GM19025 (cell line): ENCODE results near the gene KRT39.

ENCODE experiments used
- ATAC-seq: cut with Tn5 transposase; IDR thresholded peaks from one replicate; pipeline ENCODE4 v1.9.1; 2021; ENCODE audit warnings: mild to moderate bottlenecking, low read depth, moderate library complexity; ENCODE audit not compliant: unreplicated experiment

KRT39 gene

GRCh38 chr17:40981115-40981514 is 14.4 kb upstream of the KRT39 start:
- no peak for ATAC-seq

DNA sequence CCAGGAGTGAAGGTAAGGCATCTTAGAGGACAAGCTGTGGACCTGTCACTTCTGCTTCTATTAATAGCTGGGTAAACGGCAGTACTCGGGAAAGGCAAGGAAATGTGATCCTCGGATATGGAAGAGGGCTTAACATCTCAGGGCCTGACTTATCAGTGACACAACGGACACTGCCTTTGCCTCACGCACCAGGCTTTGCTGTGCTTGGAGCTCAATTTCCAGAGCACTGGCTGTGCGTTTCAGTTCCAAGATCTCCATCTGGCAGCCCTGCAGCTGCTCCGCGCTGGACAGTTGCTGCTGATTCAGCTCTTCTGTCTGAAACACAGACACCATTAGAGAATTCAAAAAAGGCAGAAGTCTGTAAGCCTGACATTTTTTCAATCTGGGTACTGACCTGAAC is 13.8 kb upstream of the KRT39 start:
- ATAC-seq, result no peak

DNA sequence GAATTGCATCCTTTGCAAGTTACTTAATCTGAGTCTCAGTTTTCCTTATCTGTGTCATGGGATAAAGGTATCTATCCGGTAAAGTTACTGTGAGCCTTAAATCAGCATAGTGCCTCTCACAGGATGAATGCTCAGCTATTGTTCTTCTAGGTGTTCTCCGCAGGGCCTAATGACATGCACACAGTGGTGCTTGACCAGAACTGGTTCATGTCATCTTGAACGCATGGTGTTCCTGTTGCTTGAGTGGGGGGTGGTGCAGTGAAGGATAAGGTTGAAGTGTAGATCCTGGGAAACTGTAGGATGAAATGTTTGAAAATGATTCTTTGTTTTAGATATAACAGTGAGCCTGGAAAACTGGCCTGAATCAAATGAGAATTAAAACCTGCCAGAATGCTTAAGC is 13.4 kb upstream of the KRT39 start:
- ATAC-seq, result no peak

GRCh38 chr17:40978575-40979151 is 11.9 kb upstream of the KRT39 start:
- ATAC-seq, result no peak

- ATAC-seq, result no peak
Measured at GRCh38 chr17:40975516-40975915, 8.8 kb upstream of the KRT39 start.

- ATAC-seq, result no peak
Measured at GRCh38 chr17:40974366-40974765, 7.6 kb upstream of the KRT39 start.

DNA sequence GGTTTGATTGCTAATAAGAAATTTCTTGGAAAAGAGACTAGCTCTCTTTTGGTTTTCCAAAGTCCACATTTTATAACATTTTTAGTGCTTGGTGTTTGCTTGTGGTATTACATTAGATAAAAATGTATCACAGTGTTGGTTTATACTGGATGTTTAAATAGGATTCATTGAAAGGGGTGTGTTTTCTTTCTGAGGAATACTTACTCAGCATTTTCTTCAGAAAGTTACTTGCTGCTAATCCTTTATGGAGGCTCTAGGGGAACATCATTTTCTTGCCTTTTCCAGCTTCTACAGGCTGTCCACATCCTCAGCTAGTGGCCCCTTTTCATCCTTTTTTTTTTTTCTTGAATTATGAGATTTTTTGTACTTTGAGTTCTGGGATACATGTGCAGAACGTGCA is 834 bp upstream of the KRT39 start:
- no peak for ATAC-seq

DNA sequence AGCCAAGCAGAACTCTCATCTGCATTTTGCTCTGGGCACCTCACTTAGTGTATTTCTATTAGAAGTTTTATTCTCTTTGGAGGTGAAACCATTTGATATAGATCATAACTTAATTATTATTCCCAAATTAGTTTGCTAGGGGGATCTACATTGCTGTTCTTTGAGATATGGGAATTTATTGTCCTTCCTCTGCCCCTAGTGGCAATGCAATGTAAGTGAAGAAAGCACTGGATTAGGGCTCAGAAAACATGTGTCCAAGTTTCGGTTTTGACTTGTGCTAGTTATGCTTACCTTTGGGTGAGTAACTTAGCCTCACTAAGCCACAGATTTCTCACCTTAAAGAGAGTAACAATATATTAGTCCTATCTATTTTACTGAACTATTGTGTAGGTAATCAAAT is 2.9 kb downstream of the KRT39 start:
- ATAC-seq, result no peak

DNA sequence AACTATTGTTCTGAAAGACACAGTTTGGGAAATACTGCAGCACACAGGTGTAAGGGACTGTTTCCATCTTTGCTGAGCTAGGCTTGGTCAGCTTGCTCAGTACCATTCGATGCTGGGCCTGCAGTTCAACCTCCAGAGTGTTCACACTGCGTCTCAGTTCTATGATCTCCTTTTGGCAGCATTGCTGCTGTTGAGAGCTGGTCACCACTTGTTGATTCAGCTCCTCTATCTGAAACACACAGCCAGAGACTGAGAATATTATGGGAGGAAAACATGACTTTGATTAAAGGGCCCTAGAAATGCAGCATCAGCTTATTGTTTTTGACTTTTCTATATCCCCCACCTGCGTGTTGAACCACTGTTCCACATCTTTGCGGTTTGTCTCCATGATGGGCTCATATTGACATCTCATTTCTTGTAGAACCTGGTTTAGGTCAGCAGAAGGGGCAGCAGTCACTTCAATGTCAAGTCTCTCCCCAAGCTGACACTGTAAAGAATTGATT is 4.6 kb downstream of the KRT39 start:
- ATAC-seq, result no peak

- ATAC-seq, result no peak
Measured at GRCh38 chr17:40961591-40961990, 5.2 kb downstream of the KRT39 start.

- no peak for ATAC-seq
Measured at GRCh38 chr17:40960144-40960543, 6.6 kb downstream of the KRT39 start.

- no peak for ATAC-seq
Measured at GRCh38 chr17:40958086-40958953, 8.4 kb downstream of the KRT39 start.

GRCh38 chr17:40956401-40957254 is 10.1 kb downstream of the KRT39 start:
- ATAC-seq, result no peak

- ATAC-seq, result no peak
Measured at GRCh38 chr17:40953881-40954280, 12.9 kb downstream of the KRT39 start.

- no peak for ATAC-seq
Measured at GRCh38 chr17:40952661-40953060, 14.1 kb downstream of the KRT39 start.

DNA sequence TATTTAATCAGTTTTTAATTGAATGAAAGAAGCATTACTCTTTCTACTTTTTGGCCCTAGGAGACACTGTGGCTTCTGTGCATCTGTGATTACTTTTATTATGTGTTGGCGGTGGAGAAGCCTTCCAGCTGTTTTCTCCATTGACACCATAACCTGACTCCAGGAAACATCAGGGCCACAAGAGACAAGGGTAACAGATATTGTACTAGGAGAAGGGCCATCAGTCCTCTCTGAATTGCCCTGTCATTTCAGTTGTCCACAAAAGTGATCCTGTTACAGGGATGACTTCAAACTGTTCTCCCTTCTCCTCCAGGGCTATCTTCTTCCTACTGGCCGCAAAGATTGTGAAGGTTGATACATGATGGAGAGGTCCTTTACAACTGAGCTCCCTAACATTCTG is 14.6 kb downstream of the KRT39 start:
- no peak for ATAC-seq

- ATAC-seq, result no peak
Measured at GRCh38 chr17:40951011-40951622, 15.6 kb downstream of the KRT39 start.

GRCh38 chr17:40950176-40950575 is 16.6 kb downstream of the KRT39 start:
- no peak for ATAC-seq

GRCh38 chr17:40949418-40949817 is 17.3 kb downstream of the KRT39 start:
- ATAC-seq, result no peak

GRCh38 chr17:40947929-40948328 is 18.8 kb downstream of the KRT39 start:
- ATAC-seq, result no peak

DNA sequence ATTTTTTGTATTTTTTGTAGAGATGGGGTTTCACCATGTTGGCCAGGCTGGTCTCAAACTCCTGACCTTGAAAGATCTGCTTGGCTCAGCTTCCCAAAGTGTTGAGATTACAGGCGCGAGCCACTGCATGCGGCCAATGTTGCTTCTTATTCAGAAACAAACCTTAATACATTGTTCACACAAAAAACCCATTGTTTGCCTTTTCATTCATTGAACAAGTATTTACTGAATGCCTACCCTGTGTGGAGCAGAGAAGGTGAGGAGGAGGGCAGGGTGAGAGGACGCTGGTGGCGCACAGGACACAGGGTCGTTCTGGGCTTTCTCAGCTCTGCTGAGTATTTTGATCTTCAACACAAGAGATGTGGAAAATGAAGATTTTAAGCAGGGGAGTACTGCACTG is 21.3 kb downstream of the KRT39 start:
- no peak for ATAC-seq
